Effector CD4-positive, alpha-beta T cell (primary cell): ENCODE results near the gene KCND3.

ENCODE experiments used
- DNase-seq: peaks from one replicate; pipeline ENCODE4 v3.0.0-alpha.2; 2020

Gene KCND3

GRCh38 chr1:111956155-111956771 is 33.2 kb downstream of the KCND3 start:
- no peak for DNase-seq

GRCh38 chr1:111955755-111956154 is 33.7 kb downstream of the KCND3 start:
- no peak for DNase-seq

- DNase-seq, result no peak
These were observed 35.7 kb downstream of the KCND3 start for GRCh38 chr1:111953797-111954196.

- DNase-seq, result no peak
These were observed 37.3 kb downstream of the KCND3 start for GRCh38 chr1:111952125-111952657.

- no peak for DNase-seq
These were observed 41.0 kb downstream of the KCND3 start for GRCh38 chr1:111948209-111949171.

- DNase-seq, result no peak
These were observed 45.4 kb downstream of the KCND3 start for GRCh38 chr1:111943846-111944749.

GRCh38 chr1:111943066-111943465 is 46.4 kb downstream of the KCND3 start:
- no peak for DNase-seq

- no peak for DNase-seq
These were observed 50.9 kb downstream of the KCND3 start for GRCh38 chr1:111938536-111938935.

GRCh38 chr1:111938123-111938522 is 51.3 kb downstream of the KCND3 start:
- no peak for DNase-seq

- DNase-seq, result no peak
These were observed 52.2 kb downstream of the KCND3 start for GRCh38 chr1:111937147-111937725.

- DNase-seq, result no peak
These were observed 55.2 kb downstream of the KCND3 start for GRCh38 chr1:111934106-111934852.

- DNase-seq, result no peak
These were observed 59.1 kb downstream of the KCND3 start for GRCh38 chr1:111930356-111930755.

GRCh38 chr1:111928531-111928930 is 60.9 kb downstream of the KCND3 start:
- no peak for DNase-seq

GRCh38 chr1:111927652-111928051 is 61.8 kb downstream of the KCND3 start:
- no peak for DNase-seq

- DNase-seq, result no peak
These were observed 64.7 kb downstream of the KCND3 start for GRCh38 chr1:111924786-111925185.

GRCh38 chr1:111923766-111924165 is 65.7 kb downstream of the KCND3 start:
- DNase-seq, result no peak

GRCh38 chr1:111921948-111922347 is 67.5 kb downstream of the KCND3 start:
- DNase-seq, result no peak

GRCh38 chr1:111920221-111921024 is 69.0 kb downstream of the KCND3 start:
- DNase-seq, result no peak

GRCh38 chr1:111911776-111912515 is 77.5 kb downstream of the KCND3 start:
- no peak for DNase-seq

GRCh38 chr1:111911061-111911460 is 78.4 kb downstream of the KCND3 start:
- no peak for DNase-seq
